Chondrocyte (in vitro differentiated cells): ENCODE data around the gene PPFIA3. TPM values are rescaled to one million over a fixed set of nuclear protein-coding genes. Genes with fewer than 3 reads are reported as not detected.

Source experiments
- DNase-seq: peaks from one replicate; pipeline ENCODE4 v3.0.0; 2021; ENCODE audit warnings: mixed read lengths, low spot score
- H3K27ac Mint-ChIP-seq: one replicate; pipeline ENCODE4 v1.8.0; 2021; ENCODE audit warnings: mild to moderate bottlenecking, moderate library complexity, mixed read lengths; ENCODE audit not compliant: unreplicated experiment
- H3K27me3 Mint-ChIP-seq: 2 replicates; pipeline ENCODE4 v1.8.0; 2021; ENCODE audit warnings: low read depth, mixed read lengths
- H3K36me3 Mint-ChIP-seq: 2 replicates; pipeline ENCODE4 v1.8.0; 2021; ENCODE audit warnings: low read depth, mixed read lengths
- H3K4me1 Mint-ChIP-seq: 2 replicates; pipeline ENCODE4 v1.8.0; 2021; ENCODE audit warnings: low read depth, mild to moderate bottlenecking, mixed read lengths
- H3K4me3 Mint-ChIP-seq: one replicate; pipeline ENCODE4 v1.8.0; 2021; ENCODE audit warnings: mild to moderate bottlenecking, moderate library complexity, mixed read lengths; ENCODE audit not compliant: unreplicated experiment
- H3K9me3 Mint-ChIP-seq: 2 replicates; pipeline ENCODE4 v1.8.0; 2021; ENCODE audit warnings: low read depth, mixed read lengths
- CTCF ChIP-seq: fragments of 200-600 bp; sonication (generic); IDR thresholded peaks from 2 replicates; pipeline ENCODE4 v1.5.0; 2021; ENCODE audit warnings: antibody characterized with exemption, mild to moderate bottlenecking, moderate library complexity
- total RNA-seq: library from RNA; stranded (reverse); gene quantifications from 3 replicates; pipeline ENCODE4 v1.2.1, GENCODE V29; 2021

The PPFIA3 gene
- total RNA-seq, 1 donor from 2014 or later: 13.9 TPM

GRCh38 chr19:49110567-49110966, 8.8 kb upstream of the PPFIA3 start:
- H3K36me3 Mint-ChIP-seq: peaks cover 20% of the 10 kb centered on the region
- H3K27me3 Mint-ChIP-seq: no peaks in the 10 kb centered on the region
- H3K27ac Mint-ChIP-seq: peak overlapping the region; percentile 79
- TF ChIP-seq CTCF: no peak
- H3K9me3 Mint-ChIP-seq: no peaks in the 10 kb centered on the region
- peaks cover 40% of the 10 kb centered on the region for H3K4me1 Mint-ChIP-seq
- DNase-seq: no peak
- H3K4me3 Mint-ChIP-seq: no peak overlapping the region

GRCh38 chr19:49111218-49111998, 7.9 kb upstream of the PPFIA3 start:
- H3K27me3 Mint-ChIP-seq: no peaks in the 10 kb centered on the region
- no peak overlapping the region for H3K4me3 Mint-ChIP-seq
- no peaks in the 10 kb centered on the region for H3K9me3 Mint-ChIP-seq
- H3K36me3 Mint-ChIP-seq: peaks cover 18% of the 10 kb centered on the region
- no peak for TF ChIP-seq CTCF
- H3K27ac Mint-ChIP-seq: peak overlapping the region; percentile 27
- DNase-seq: no peak
- peaks cover 42% of the 10 kb centered on the region for H3K4me1 Mint-ChIP-seq

- Mint-ChIP-seq H3K27ac (peak within 1 kb of the TSS; percentile 82), H3K4me1 (peaks cover 50% of the 10 kb centered on the region), H3K9me3 (no peaks in the 10 kb centered on the region), H3K27me3 (no peaks in the 10 kb centered on the region), H3K36me3 (peaks cover under 1% of the 10 kb centered on the region), H3K4me3 (peak within 1 kb of the TSS; percentile 78)
- peak; percentile 76 for TF ChIP-seq CTCF
- no peak for DNase-seq
These were observed 5.3 kb upstream of the PPFIA3 start, which contains the start of gene LIN7B for GRCh38 chr19:49113762-49114629. Gene LIN7B (plus strand): TSS chr19:49114370. CDS start chr19:49114405, 35 bp downstream.

GRCh38 chr19:49114630-49115363, 4.5 kb upstream of the PPFIA3 start:
- Mint-ChIP-seq H3K4me3 (peak overlapping the region; percentile 73), H3K36me3 (no peaks in the 10 kb centered on the region), H3K27ac (peak overlapping the region; percentile 12), H3K4me1 (peaks cover 43% of the 10 kb centered on the region), H3K9me3 (no peaks in the 10 kb centered on the region), H3K27me3 (no peaks in the 10 kb centered on the region)
- DNase-seq: no peak
- no peak for TF ChIP-seq CTCF

DNA sequence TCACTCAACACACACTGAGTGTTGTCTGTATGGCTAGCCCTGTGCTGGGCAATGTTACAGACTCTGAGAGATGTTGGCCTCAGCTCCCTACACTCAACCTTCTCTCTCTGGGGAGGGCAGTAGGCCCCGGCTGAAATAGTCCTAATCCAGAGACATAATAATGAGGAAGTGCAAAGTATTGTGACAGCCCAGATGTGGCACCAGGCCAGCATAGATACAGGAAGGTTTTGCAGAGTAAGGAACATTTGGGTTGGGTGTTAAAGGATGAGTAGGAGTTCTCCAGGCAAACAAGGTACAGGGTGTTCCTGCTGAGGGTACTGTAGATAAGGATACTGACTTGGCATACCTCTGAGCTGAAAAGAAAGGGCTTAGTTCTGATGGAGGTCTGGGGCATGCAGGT, 2.8 kb upstream of the PPFIA3 start:
- Mint-ChIP-seq H3K4me1 (peaks cover 37% of the 10 kb centered on the region), H3K27me3 (no peaks in the 10 kb centered on the region), H3K36me3 (no peaks in the 10 kb centered on the region), H3K9me3 (no peaks in the 10 kb centered on the region), H3K4me3 (peak overlapping the region; percentile 25), H3K27ac (peak overlapping the region; percentile 24)
- DNase-seq: no peak
- TF ChIP-seq CTCF: no peak
